Measurements from ENCODE around the gene COPZ1.

- no peak for TF ChIP-seq TAF1 (IDR thresholded peaks at IDR 0.05; ENCODE audit: borderline replicate concordance, insufficient read depth, low read length)
- TF ChIP-seq POLR2AphosphoS5 (IDR thresholded peaks at IDR 0.05; ENCODE audit: low read depth, low read length) = no peak
- TF ChIP-seq, protein P1, sequence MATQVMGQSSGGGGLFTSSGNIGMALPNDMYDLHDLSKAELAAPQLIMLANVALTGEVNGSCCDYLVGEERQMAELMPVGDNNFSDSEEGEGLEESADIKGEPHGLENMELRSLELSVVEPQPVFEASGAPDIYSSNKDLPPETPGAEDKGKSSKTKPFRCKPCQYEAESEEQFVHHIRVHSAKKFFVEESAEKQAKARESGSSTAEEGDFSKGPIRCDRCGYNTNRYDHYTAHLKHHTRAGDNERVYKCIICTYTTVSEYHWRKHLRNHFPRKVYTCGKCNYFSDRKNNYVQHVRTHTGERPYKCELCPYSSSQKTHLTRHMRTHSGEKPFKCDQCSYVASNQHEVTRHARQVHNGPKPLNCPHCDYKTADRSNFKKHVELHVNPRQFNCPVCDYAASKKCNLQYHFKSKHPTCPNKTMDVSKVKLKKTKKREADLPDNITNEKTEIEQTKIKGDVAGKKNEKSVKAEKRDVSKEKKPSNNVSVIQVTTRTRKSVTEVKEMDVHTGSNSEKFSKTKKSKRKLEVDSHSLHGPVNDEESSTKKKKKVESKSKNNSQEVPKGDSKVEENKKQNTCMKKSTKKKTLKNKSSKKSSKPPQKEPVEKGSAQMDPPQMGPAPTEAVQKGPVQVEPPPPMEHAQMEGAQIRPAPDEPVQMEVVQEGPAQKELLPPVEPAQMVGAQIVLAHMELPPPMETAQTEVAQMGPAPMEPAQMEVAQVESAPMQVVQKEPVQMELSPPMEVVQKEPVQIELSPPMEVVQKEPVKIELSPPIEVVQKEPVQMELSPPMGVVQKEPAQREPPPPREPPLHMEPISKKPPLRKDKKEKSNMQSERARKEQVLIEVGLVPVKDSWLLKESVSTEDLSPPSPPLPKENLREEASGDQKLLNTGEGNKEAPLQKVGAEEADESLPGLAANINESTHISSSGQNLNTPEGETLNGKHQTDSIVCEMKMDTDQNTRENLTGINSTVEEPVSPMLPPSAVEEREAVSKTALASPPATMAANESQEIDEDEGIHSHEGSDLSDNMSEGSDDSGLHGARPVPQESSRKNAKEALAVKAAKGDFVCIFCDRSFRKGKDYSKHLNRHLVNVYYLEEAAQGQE (IDR thresholded peaks at IDR 0.05; ENCODE audit: insufficient read depth in 1 of 2, low read depth in 2 of 2, low read length in 2 of 2) = no peak
- no peak for TF ChIP-seq SIN3A (IDR thresholded peaks at IDR 0.05; ENCODE audit: borderline replicate concordance, insufficient read depth, low read length)
- TF ChIP-seq FOXP2 (optimal IDR thresholded peaks at IDR 0.05; ENCODE audit: borderline replicate concordance, extremely low read depth, extremely low read length, insufficient read depth) = no peak
Observed at GRCh38 chr12:54385251-54385914, 60.5 kb downstream of the COPZ1 start.

All from PFSK-1 (cell line).